DLD1 (cell line): ENCODE data around the gene ENTPD7.
"Not testable (repeated sequence)": the region's sequence is repeated elsewhere in the genome, so short reads cannot be mapped to it uniquely, and the experiment has no call there.

Experiments used
- in situ Hi-C: cut with HindIII; loops from 2 replicates; pipeline ENCODE4 v1.10.0; 2017; ENCODE audit warnings: low sequenced_read_pairs

The ENTPD7 gene, protein sequence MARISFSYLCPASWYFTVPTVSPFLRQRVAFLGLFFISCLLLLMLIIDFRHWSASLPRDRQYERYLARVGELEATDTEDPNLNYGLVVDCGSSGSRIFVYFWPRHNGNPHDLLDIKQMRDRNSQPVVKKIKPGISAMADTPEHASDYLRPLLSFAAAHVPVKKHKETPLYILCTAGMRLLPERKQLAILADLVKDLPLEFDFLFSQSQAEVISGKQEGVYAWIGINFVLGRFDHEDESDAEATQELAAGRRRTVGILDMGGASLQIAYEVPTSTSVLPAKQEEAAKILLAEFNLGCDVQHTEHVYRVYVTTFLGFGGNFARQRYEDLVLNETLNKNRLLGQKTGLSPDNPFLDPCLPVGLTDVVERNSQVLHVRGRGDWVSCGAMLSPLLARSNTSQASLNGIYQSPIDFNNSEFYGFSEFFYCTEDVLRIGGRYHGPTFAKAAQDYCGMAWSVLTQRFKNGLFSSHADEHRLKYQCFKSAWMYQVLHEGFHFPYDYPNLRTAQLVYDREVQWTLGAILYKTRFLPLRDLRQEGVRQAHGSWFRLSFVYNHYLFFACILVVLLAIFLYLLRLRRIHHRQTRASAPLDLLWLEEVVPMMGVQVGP

DNA sequence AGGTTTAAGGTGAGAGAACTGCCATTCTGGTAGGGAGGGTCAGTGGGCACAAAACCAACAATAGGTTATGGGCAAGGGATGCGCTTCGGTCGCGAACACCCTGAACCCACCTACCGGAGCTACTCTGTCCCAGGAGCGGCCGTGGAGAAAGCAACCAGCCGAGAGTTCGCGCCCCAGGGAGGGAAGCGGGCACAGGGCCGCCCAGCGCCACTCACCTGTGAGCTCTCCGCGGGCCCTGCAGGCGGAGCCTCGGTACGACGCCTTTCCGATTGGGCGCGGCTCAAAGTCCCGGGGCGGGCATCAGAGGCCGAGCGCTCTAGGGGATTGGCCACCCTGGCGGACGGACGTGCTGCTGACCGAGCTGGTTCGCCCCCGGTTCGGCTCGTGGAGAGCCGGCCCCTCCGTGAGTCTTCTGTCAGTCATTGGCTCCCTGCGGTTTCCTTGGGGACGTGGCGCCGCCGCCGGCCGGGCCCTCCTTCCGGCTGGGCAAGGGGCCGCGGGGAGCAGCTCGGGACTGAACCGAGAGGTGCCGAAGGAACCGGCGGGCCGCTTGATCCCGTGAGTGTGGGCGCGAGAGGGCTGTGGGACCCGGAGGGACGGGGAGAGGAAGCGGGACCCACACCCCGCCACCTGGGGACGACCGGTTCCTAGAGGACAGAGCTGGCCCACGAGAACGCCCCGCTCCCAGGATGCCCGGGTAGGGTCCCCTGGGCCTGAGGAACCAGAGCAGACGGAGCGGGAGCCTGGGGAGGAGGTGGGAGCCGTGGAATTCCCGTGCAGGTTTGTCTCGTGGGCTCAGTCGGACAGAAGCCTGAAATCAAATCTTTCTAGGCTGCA lies at the start of gene ENTPD7:
Gene ENTPD7, plus strand, starts transcription at position 479 of the 837 bp plus-strand sequence. CDS start 448 bp downstream, outside the sequence.
- in situ Hi-C loops: no loop called here

GRCh38 chr10:99610221-99610620 lies 49.1 kb upstream of the ENTPD7 start:
- in situ Hi-C loops: loop anchor here (25.0 kb wide), 1 partner anchor 173 kb away; the partner anchor contains the start of gene GOT1

GRCh38 chr10:99611326-99611725 lies 48.0 kb upstream of the ENTPD7 start:
- in situ Hi-C loops: loop anchor here (25.0 kb wide), 1 partner anchor 174 kb away; the partner anchor contains the start of gene GOT1

- in situ Hi-C loops: loop anchor here (25.0 kb wide), 1 partner anchor 175 kb away; the partner anchor contains the start of gene GOT1
These were observed 47.0 kb upstream of the ENTPD7 start for GRCh38 chr10:99612167-99612831.

- in situ Hi-C loops: loop anchor here (25.0 kb wide), 1 partner anchor 178 kb away; the partner anchor contains the start of gene GOT1
These were observed 43.9 kb upstream of the ENTPD7 start for GRCh38 chr10:99615426-99615825.

- in situ Hi-C loops: loop anchor here (25.0 kb wide), 1 partner anchor 180 kb away; the partner anchor contains the start of gene GOT1
These were observed 41.6 kb upstream of the ENTPD7 start for GRCh38 chr10:99617696-99618095.

GRCh38 chr10:99619090-99619800 lies 40.1 kb upstream of the ENTPD7 start:
- in situ Hi-C loops: loop anchor here (25.0 kb wide), 1 partner anchor 182 kb away; the partner anchor contains the start of gene GOT1

- in situ Hi-C loops: loop anchor here (25.0 kb wide), 1 partner anchor 183 kb away; the partner anchor contains the start of gene GOT1
These were observed 39.2 kb upstream of the ENTPD7 start, which contains the start of gene SLC25A28 for GRCh38 chr10:99619851-99620710. Gene SLC25A28, minus strand, starts transcription at chr10:99620439. Its CDS starts 104 bp downstream, at chr10:99620335.

DNA sequence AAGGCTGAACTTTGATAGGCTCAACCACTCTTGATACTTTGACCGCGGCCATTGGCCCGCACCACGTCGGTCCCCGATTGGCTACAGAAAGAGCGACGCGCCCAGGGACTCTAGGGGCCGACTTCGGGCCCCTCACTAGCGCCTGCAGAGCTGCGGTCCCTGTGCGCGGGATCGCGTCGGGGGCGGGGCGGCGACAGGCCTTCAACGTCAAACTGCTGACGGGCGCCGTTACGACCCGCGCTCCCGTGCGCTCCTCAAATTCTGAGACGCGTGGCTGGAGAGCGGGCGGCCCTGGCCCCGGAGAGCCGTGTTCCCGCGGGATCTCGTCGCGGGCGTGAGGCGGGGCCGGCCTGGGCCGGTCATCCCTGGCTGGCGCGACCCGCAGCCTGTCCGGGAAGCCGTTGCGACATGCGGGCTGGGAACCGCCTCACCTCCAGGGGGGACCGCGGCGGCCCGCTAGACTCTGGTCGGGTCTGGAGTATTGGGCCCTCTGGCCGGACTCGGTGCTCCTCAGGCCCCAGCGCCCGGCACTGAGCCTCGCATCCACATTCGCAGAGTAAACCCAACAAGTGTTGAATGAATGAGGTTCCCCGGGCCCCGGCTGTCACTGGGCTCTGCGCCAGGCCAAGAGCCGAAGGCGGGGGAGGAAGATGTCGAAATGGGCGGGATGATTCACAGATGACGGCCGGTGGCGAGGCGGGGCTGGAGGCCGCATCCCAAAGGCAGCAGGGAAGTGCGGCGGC lies 38.4 kb upstream of the ENTPD7 start:
- in situ Hi-C loops: loop anchor here (25.0 kb wide), 1 partner anchor 184 kb away; the partner anchor contains the start of gene GOT1

GRCh38 chr10:99621454-99622251 lies 37.7 kb upstream of the ENTPD7 start:
- in situ Hi-C loops: loop anchor here (25.0 kb wide), 1 partner anchor 184 kb away; the partner anchor contains the start of gene GOT1

DNA sequence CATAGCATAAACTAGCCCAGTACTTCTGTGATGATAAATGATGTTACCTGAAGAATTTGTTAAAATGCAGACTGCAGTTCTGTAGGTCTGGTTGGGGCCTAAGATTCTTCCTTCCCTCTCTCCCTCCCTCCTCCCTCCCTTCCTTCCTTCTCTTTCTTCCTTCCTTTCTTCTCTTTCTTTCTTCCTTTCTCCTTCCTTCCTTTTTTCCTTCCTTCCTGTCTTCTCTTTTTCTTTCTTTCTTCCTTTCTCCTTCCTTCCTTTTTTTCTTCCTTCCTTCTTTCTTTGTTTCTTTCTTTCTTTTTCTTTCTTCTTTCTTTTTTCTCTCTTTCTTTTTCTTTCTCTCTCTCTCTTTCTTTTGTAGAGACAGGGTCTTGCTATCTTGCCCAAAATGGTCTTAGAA lies 35.4 kb upstream of the ENTPD7 start:
- in situ Hi-C loops: loop anchor here (25.0 kb wide), 1 partner anchor 187 kb away; the partner anchor contains the start of gene GOT1

DNA sequence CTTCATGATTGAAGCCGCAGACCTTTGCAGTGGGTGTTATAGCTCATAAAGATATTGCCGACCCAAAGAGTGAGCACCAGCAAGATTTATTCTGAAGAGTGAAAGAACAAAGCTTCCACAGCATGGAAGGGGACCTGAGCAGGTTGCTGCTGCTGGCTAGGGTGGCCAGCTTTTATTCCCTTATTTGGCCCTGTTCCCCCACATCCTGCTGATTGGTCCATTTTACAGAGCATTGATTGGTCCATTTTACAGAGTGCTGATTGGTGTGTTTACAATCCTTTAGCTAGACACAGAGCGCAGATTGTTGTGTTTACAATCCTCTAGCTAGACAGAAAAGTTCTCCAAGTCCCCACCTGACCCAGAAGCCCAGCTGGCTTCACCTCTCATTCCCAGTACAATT lies 34.2 kb upstream of the ENTPD7 start:
- in situ Hi-C loops: not testable (repeated sequence)

- in situ Hi-C loops: no loop called here
These were observed 30.2 kb upstream of the ENTPD7 start for GRCh38 chr10:99628923-99629624.

GRCh38 chr10:99629625-99629978 lies 29.7 kb upstream of the ENTPD7 start:
- in situ Hi-C loops: no loop called here

DNA sequence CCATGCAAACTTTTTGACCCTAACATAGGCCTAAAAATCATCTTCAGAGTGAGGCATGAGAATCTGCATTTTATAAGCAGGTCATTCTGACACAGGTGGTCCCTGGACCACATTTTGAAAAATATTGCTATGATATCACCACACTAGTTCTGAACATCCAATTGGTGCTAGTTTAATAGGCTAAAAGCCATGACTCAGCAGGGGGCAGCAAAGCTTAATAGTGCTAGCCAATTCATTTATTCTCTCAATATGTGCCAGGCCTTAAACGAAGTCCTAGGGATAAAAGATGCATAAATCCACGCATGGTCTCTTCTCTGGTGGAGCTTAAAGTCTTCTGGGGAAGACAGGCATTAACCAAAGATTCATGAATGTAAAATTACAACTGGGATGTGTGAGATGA lies 28.9 kb upstream of the ENTPD7 start:
- in situ Hi-C loops: no loop called here

GRCh38 chr10:99630991-99631390 lies 28.3 kb upstream of the ENTPD7 start:
- in situ Hi-C loops: no loop called here
